B cell (primary cell): ENCODE data around the gene TMEM232. TPM values are rescaled to one million over a fixed set of nuclear protein-coding genes. Genes with fewer than 3 reads are reported as not detected.

Source experiments
- ATAC-seq: fragments of 200-7000 bp; cut with Tn5 transposase; one replicate; pipeline ENCODE4 v1.10.0; 2021; ENCODE audit warnings: low read depth, mild to moderate bottlenecking, moderate number of reproducible peaks, moderate library complexity
- CTCF ChIA-PET: fragments of 350-600 bp; sonication (Branson Sonifier 250); formaldehyde crosslinking; loops from one replicate; lab custom pipeline; 2021; ENCODE audit warnings: antibody characterized with exemption, inconsistent platforms; lab: Charles Lee
- POLR2A ChIA-PET: fragments of 350-600 bp; sonication (Branson Sonifier 250); formaldehyde crosslinking; loops from one replicate; lab custom pipeline; 2021; ENCODE audit warnings: antibody characterized with exemption; lab: Charles Lee
- DNase-seq: peaks from one replicate; pipeline ENCODE4 v3.0.0; 2013
- H2AFZ ChIP-seq: 2 replicates; pipeline ENCODE4 v1.6.1; 2012; ENCODE audit warnings: mild to moderate bottlenecking, low read depth, low read length; ENCODE audit not compliant: insufficient read depth, poor library complexity, severe bottlenecking
- H3K27ac ChIP-seq, 2 donors: 1 replicate in 1 of 2; 2 replicates in 1 of 2; pipeline ENCODE4 v1.5.1; 2012 to 2013; ENCODE audit warnings: low read length in 2 of 2, mild to moderate bottlenecking in 2 of 2, moderate library complexity in 1 of 2
- H3K27me3 ChIP-seq, 4 experiments: fragments of 200-600 bp in 1 of 4; sonication (generic) in 1 of 4; replicated peaks in 1 of 4; 1 replicate in 2 of 4; 2 replicates in 2 of 4; pipeline versions ENCODE4 v1.6.1 to v1.7.0; 2013 to 2016; ENCODE audit warnings: low read length in 3 of 4, mild to moderate bottlenecking in 2 of 4, mixed read lengths in 1 of 4, moderate library complexity in 1 of 4; ENCODE audit not compliant: insufficient read depth in 4 of 4, control insufficient read depth in 3 of 4; ENCODE audit errors: control extremely low read depth in 1 of 4
- H3K36me3 ChIP-seq, 2 experiments: replicated peaks in 1 of 2; 1 replicate in 1 of 2; 2 replicates in 1 of 2; pipeline versions ENCODE4 v1.6.1 to v1.7.1; 2013; ENCODE audit warnings: low read length in 1 of 2; ENCODE audit not compliant: insufficient read depth in 2 of 2, control insufficient read depth in 1 of 2; ENCODE audit errors: control extremely low read depth in 1 of 2, extremely low read depth in 1 of 2
- H3K4me1 ChIP-seq, 2 donors: fragments of 200-600 bp in 1 of 2; sonication (generic) in 1 of 2; 1 replicate in 1 of 2; 2 replicates in 1 of 2; pipeline versions ENCODE4 v1.5.1 to v1.6.1; 2013 to 2017; ENCODE audit warnings: low read length in 2 of 2; ENCODE audit not compliant: control insufficient read depth in 2 of 2, insufficient read depth in 2 of 2
- H3K4me2 ChIP-seq: replicated peaks from 2 replicates; pipeline ENCODE3; 2012; ENCODE audit warnings: mild to moderate bottlenecking, low read depth, low read length; ENCODE audit not compliant: poor library complexity, severe bottlenecking
- H3K4me3 ChIP-seq, 5 experiments: fragments of 200-600 bp in 1 of 5; sonication (generic) in 1 of 5; 1 replicate in 3 of 5; 2 replicates in 2 of 5; pipeline versions ENCODE4 v1.5.1 to v1.7.0; 2011 to 2016; ENCODE audit warnings: low read length in 4 of 5, mild to moderate bottlenecking in 4 of 5, low read depth in 2 of 5, control low read depth in 1 of 5, moderate library complexity in 1 of 5; ENCODE audit not compliant: insufficient read depth in 1 of 5; ENCODE audit errors: control extremely low read depth in 1 of 5, extremely low read depth in 1 of 5
- H3K79me2 ChIP-seq: fragments of 200-600 bp; sonication (generic); one replicate; pipeline ENCODE4 v1.6.0; 2016; ENCODE audit warnings: low read length; ENCODE audit not compliant: control insufficient read depth, insufficient read depth
- H3K9ac ChIP-seq: fragments of 200-600 bp; sonication (generic); 2 replicates; pipeline ENCODE4 v1.6.1; 2017; ENCODE audit warnings: mild to moderate bottlenecking, low read length, moderate library complexity
- H3K9me3 ChIP-seq, 3 donors: one replicate each; pipeline versions ENCODE4 v1.6.1 to v1.7.1; 2013; ENCODE audit warnings: low read length in 2 of 3; ENCODE audit not compliant: control insufficient read depth in 2 of 3, insufficient read depth in 1 of 3; ENCODE audit errors: control extremely low read depth in 1 of 3
- H4K20me1 ChIP-seq: 2 replicates; pipeline ENCODE4 v1.6.0; 2012; ENCODE audit warnings: mild to moderate bottlenecking, low read length; ENCODE audit not compliant: insufficient read depth, control insufficient read depth, poor library complexity, severe bottlenecking
- H3K27ac Mint-ChIP-seq: one replicate; pipeline ENCODE4 v1.8.0; 2021; ENCODE audit warnings: mixed read lengths
- H3K27me3 Mint-ChIP-seq: one replicate; pipeline ENCODE4 v1.8.0; 2021; ENCODE audit warnings: mixed read lengths
- H3K4me1 Mint-ChIP-seq: one replicate; pipeline ENCODE4 v1.8.0; 2021; ENCODE audit warnings: mixed read lengths
- H3K4me3 Mint-ChIP-seq: one replicate; pipeline ENCODE4 v1.8.0; 2021; ENCODE audit warnings: mixed read lengths
- H3K9me3 Mint-ChIP-seq: one replicate; pipeline ENCODE4 v1.8.0; 2022; ENCODE audit warnings: mixed read lengths; ENCODE audit not compliant: insufficient read depth
- EZH2 ChIP-seq: IDR thresholded peaks from 2 replicates; pipeline ENCODE4 v1.6.1; 2012; ENCODE audit warnings: borderline replicate concordance, low read depth, mild to moderate bottlenecking, moderate library complexity, low read length; ENCODE audit not compliant: insufficient read depth, poor library complexity, severe bottlenecking
- WGBS: methylation state at CpG from one replicate; pipeline ENCODE4 v1.1.5; 2013; ENCODE audit warnings: missing lambda C conversion rate; ENCODE audit not compliant: insufficient coverage; 5-methylcytosine and 5-hydroxymethylcytosine counted together
- intact Hi-C: fragments of 100-400 bp; cut with micrococcal nuclease; formaldehyde crosslinking; loops from one replicate; pipeline ENCODE4 v1.10.0; 2022
- polyA plus RNA-seq: library from polyadenylated mRNA; depleted of rRNA; stranded (reverse); fragments of >200 nt; gene quantifications from 2 replicates; pipeline ENCODE4 v1.2.3, GENCODE V29; 2012
- total RNA-seq, 2 donors: library from RNA; stranded (reverse); fragments of 120-200 nt in 1 of 2; gene quantifications; 1 replicate in 1 of 2; 2 replicates in 1 of 2; pipeline versions ENCODE4 v1.2.3 to v1.2.4, GENCODE V29; 2013 to 2022
- TF ChIP-seq, protein P1 (sequence below): fragments of 200-600 bp; IDR thresholded peaks from one replicate; pipeline ENCODE4 v1.8.0; 2022; ENCODE audit warnings: antibody characterized with exemption, mild to moderate bottlenecking

TMEM232 gene
- total and polyA plus RNA-seq, 2 donors (not counting 1 experiment from before 2014, with no cell fraction given) = 0.49 to 2.9 TPM

DNA sequence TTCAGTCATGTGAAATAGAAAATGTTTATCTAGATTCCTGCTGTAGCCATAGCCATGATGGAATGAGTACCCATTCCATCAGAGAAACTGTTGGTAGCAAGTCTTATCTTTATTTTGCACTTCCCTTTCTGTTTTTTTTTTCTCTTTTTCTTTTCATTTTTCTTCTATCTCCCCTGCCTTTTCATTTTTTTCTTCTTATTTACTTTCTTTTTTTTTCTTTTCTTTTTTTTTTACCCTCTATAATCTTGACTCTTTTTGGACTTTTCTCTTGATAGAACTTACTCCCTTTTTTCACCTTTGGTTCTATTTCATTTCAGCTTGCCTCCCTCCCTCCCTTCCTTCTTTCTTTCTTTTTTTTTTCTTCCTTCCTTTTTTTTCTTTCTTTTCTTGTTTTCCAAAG is 27.7 kb upstream of the TMEM232 start:
- ATAC-seq (no peak), DNase-seq (no peak)
- Histone ChIP-seq H3K9me3 (no peaks in the 10 kb centered on the region), H3K36me3 (peaks cover 14 to 40% of the 10 kb centered on the region in 2 experiments), H4K20me1 (no peaks in the 10 kb centered on the region), H3K4me2 (no peak overlapping the region), H3K9ac (no peak overlapping the region), H2AFZ (no peak overlapping the region), H3K4me1 (peaks cover 0 to 7% of the 10 kb centered on the region in 2 donors), H3K27me3 (no peaks in the 10 kb centered on the region), H3K27ac (no peak overlapping the region), H3K4me3 (no peak overlapping the region), H3K79me2 (peaks cover 4% of the 10 kb centered on the region)
- Mint-ChIP-seq H3K9me3 (no peaks in the 10 kb centered on the region), H3K27ac (no peak overlapping the region), H3K4me1 (peaks cover 20% of the 10 kb centered on the region), H3K4me3 (no peak overlapping the region), H3K27me3 (no peaks in the 10 kb centered on the region)
- TF ChIP-seq, protein P1, sequence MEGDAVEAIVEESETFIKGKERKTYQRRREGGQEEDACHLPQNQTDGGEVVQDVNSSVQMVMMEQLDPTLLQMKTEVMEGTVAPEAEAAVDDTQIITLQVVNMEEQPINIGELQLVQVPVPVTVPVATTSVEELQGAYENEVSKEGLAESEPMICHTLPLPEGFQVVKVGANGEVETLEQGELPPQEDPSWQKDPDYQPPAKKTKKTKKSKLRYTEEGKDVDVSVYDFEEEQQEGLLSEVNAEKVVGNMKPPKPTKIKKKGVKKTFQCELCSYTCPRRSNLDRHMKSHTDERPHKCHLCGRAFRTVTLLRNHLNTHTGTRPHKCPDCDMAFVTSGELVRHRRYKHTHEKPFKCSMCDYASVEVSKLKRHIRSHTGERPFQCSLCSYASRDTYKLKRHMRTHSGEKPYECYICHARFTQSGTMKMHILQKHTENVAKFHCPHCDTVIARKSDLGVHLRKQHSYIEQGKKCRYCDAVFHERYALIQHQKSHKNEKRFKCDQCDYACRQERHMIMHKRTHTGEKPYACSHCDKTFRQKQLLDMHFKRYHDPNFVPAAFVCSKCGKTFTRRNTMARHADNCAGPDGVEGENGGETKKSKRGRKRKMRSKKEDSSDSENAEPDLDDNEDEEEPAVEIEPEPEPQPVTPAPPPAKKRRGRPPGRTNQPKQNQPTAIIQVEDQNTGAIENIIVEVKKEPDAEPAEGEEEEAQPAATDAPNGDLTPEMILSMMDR = no peak
- TF ChIP-seq EZH2 = no peak
- intact Hi-C loops = no loop called here
- CTCF ChIA-PET = no interaction called here
- POLR2A ChIA-PET = no interaction called here

DNA sequence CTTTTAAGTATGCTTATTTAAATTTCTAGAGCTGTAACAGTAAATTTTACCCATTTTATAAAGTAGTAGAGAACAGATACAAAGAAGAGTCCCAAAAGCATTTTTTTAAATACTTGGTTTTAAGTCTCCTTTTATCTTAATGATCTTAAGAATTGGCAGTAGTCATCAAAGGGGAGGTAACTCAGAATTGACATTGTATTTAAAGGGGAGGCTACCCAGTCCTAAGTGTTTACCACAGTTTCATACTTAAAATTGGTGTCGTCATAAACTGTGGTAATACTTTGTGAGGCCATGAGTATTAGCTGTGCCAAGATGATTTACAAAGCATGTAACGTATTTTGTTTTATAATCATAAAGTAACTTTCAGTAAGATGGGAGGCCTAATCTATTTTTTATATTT is 27.1 kb upstream of the TMEM232 start:
- no peaks in the 10 kb centered on the region for H4K20me1 ChIP-seq
- Mint-ChIP-seq H3K4me3 (no peak overlapping the region), H3K9me3 (no peaks in the 10 kb centered on the region), H3K27ac (no peak overlapping the region), H3K4me1 (peaks cover 20% of the 10 kb centered on the region), H3K27me3 (no peaks in the 10 kb centered on the region)
- H2AFZ ChIP-seq = no peak overlapping the region
- no CpG with 5 or more reads among the region's 2 CpGs for WGBS
- H3K4me1 ChIP-seq = peaks cover 0 to 7% of the 10 kb centered on the region in 2 donors
- no peaks in the 10 kb centered on the region for H3K27me3 ChIP-seq
- POLR2A ChIA-PET = no interaction called here
- no peak overlapping the region for H3K4me2 ChIP-seq
- TF ChIP-seq, protein P1 = no peak
- TF ChIP-seq EZH2 = no peak
- no peak overlapping the region for H3K4me3 ChIP-seq
- DNase-seq (no peak), ATAC-seq (no peak)
- peaks cover 12 to 42% of the 10 kb centered on the region in 2 experiments for H3K36me3 ChIP-seq
- CTCF ChIA-PET = no interaction called here
- peaks cover 4% of the 10 kb centered on the region for H3K79me2 ChIP-seq
- H3K27ac ChIP-seq = no peak overlapping the region
- no peak overlapping the region for H3K9ac ChIP-seq
- intact Hi-C loops = no loop called here
- H3K9me3 ChIP-seq = no peaks in the 10 kb centered on the region
